HepG2 (cell line): ENCODE results near the gene SLC2A6. TPM values are rescaled to one million over a fixed set of nuclear protein-coding genes. Genes with fewer than 3 reads are reported as not detected.

Source experiments
- ATAC-seq: fragments of 200-7000 bp; cut with Tn5 transposase; 3 replicates; pipeline ENCODE4 v1.9.1; 2020; ENCODE audit warnings: mild to moderate bottlenecking, moderate library complexity
- BruUV-seq: library from RNA; stranded (reverse); fragments of 400-500 nt; replicated peaks from 2 replicates; lab custom pipeline; 2021; lab: Mats Ljungman, UMichigan
- CTCF ChIA-PET: fragments of 300-600 bp; formaldehyde crosslinking; extraction: SDS; loops from one replicate; lab custom pipeline; 2021; ENCODE audit warnings: low total read pairs, inconsistent platforms, low intra/inter-chr PET ratio; lab: Yijun Ruan, JAX
- POLR2A ChIA-PET: fragments of 350-600 bp; sonication (Branson Sonifier 250); formaldehyde crosslinking; loops from one replicate; lab custom pipeline; 2020; ENCODE audit warnings: antibody characterized with exemption, inconsistent platforms; lab: Yijun Ruan, JAX
- DNase-seq: peaks from one replicate; pipeline ENCODE4 v3.0.0-alpha.2; 2015; ENCODE audit warnings: low spot score
- FAIRE-seq: peaks from 3 replicates; lab custom pipeline; 2011; peaks lifted over from hg19 to GRCh38; lab: Jason Lieb, UNC
- H2AFZ ChIP-seq: one replicate; pipeline ENCODE4 v1.6.1; 2011; ENCODE audit warnings: low read length, inconsistent platforms
- H3K27ac ChIP-seq: fragments of 300-600 bp; 3 replicates; pipeline ENCODE4 v1.8.0; 2011; ENCODE audit warnings: mixed run types, mild to moderate bottlenecking, mixed read lengths, low read length, inconsistent platforms; ENCODE audit not compliant: insufficient read depth; ENCODE audit errors: extremely low read length
- H3K27me3 ChIP-seq, 2 experiments: fragments of 200-600 bp in 1 of 2; 2 replicates in 1 of 2; 3 replicates in 1 of 2; pipeline versions ENCODE4 v1.6.0 to v1.8.0; 2011; ENCODE audit warnings: low read length in 2 of 2, mild to moderate bottlenecking in 2 of 2, moderate library complexity in 2 of 2, inconsistent platforms in 1 of 2; ENCODE audit not compliant: insufficient read depth in 2 of 2, control insufficient read depth in 1 of 2
- H3K36me3 ChIP-seq, 2 experiments: fragments of 200-600 bp in 1 of 2; replicated peaks in 1 of 2; 2 replicates in 1 of 2; 3 replicates in 1 of 2; pipeline versions ENCODE4 v1.5.1 to v1.8.0; 2011; ENCODE audit warnings: low read length in 2 of 2, inconsistent platforms in 1 of 2; ENCODE audit not compliant: insufficient read depth in 2 of 2, control insufficient read depth in 1 of 2
- H3K4me1 ChIP-seq: 2 replicates; pipeline ENCODE4 v1.5.1; 2012; ENCODE audit warnings: low read length, inconsistent platforms; ENCODE audit not compliant: insufficient read depth
- H3K4me2 ChIP-seq: 2 replicates; pipeline ENCODE4 v1.6.0; 2011; ENCODE audit warnings: low read depth, low read length, inconsistent platforms
- H3K4me3 ChIP-seq, 3 experiments: fragments of 200-600 bp in 1 of 3; sonication (generic), shearing (Covaris generic) in 1 of 3; replicated peaks in 1 of 3; 2 replicates each; pipeline ENCODE4 v1.5.1; 2011 to 2016; ENCODE audit warnings: low read length in 3 of 3, inconsistent platforms in 2 of 3, low read depth in 2 of 3, mild to moderate bottlenecking in 2 of 3, control low read depth in 1 of 3, mixed read lengths in 1 of 3; ENCODE audit not compliant: insufficient read depth in 1 of 3
- H3K79me2 ChIP-seq: one replicate; pipeline ENCODE4 v1.6.1; 2011; ENCODE audit warnings: low read length, inconsistent platforms; ENCODE audit not compliant: insufficient read depth
- H3K9ac ChIP-seq: 2 replicates; pipeline ENCODE4 v1.6.0; 2011; ENCODE audit warnings: mild to moderate bottlenecking, low read depth, low read length, inconsistent platforms; ENCODE audit not compliant: insufficient read depth
- H3K9me3 ChIP-seq: 2 replicates; pipeline ENCODE4 v1.5.1; 2012; ENCODE audit warnings: mild to moderate bottlenecking, low read length
- H4K20me1 ChIP-seq: 2 replicates; pipeline ENCODE4 v1.6.0; 2011; ENCODE audit warnings: inconsistent platforms, mild to moderate bottlenecking, low read length, moderate library complexity; ENCODE audit not compliant: insufficient read depth
- CCAR2 ChIP-seq: fragments of 200-400 bp; formaldehyde crosslinking; optimal IDR thresholded peaks from 2 replicates; pipeline ENCODE3; 2018; ENCODE audit warnings: low read depth, mild to moderate bottlenecking, low read length, moderate library complexity
- IRF2 ChIP-seq: IDR thresholded peaks from 2 replicates; pipeline ENCODE4 v1.6.1; 2018; ENCODE audit warnings: missing genetic modification reagents, missing compliant biosample characterization
- MLX ChIP-seq: IDR thresholded peaks from 2 replicates; pipeline ENCODE4 v1.6.1; 2016
- NONO ChIP-seq, 2 experiments: fragments of 450-650 bp in 1 of 2; sonication (generic) in 1 of 2; formaldehyde crosslinking in 1 of 2; IDR thresholded peaks in 1 of 2; conservative IDR thresholded peaks in 1 of 2; 2 replicates each; pipeline versions ENCODE4 v1.6.1 to v1.8.0; 2017 to 2022; ENCODE audit warnings: mild to moderate bottlenecking in 1 of 2, missing genetic modification reagents in 1 of 2, moderate library complexity in 1 of 2
- SIX1 ChIP-seq: sonication (generic); formaldehyde crosslinking; IDR thresholded peaks from 2 replicates; pipeline ENCODE4 v1.4.0; 2020; ENCODE audit warnings: missing genetic modification reagents, borderline replicate concordance
- SRF ChIP-seq: IDR thresholded peaks from 2 replicates; pipeline ENCODE4 v1.6.1; 2011; ENCODE audit warnings: mild to moderate bottlenecking, low read depth, low read length, moderate library complexity
- ZNF670 ChIP-seq: sonication (generic); formaldehyde crosslinking; IDR thresholded peaks from 2 replicates; pipeline ENCODE4 v1.8.0; 2022; ENCODE audit warnings: mild to moderate bottlenecking, missing genetic modification reagents, borderline replicate concordance
- ZNF780A ChIP-seq: sonication (generic); formaldehyde crosslinking; IDR thresholded peaks from 2 replicates; pipeline ENCODE4 v1.8.0; 2022; ENCODE audit warnings: mild to moderate bottlenecking, missing genetic modification reagents, moderate library complexity
- WGBS: methylation state at CpG from one replicate; pipeline ENCODE4 v1.1.6; 2017; ENCODE audit warnings: low lambda C conversion rate; 5-methylcytosine and 5-hydroxymethylcytosine counted together
- in situ Hi-C: cut with HindIII; loops from 2 replicates; pipeline ENCODE4 v1.10.0; 2017; ENCODE audit warnings: low pct_unique_long_range_greater_than_20kb; ENCODE audit not compliant: extremely low pct_ligation_motif_present
- intact Hi-C: fragments of 100-400 bp; cut with micrococcal nuclease; formaldehyde crosslinking; loops from one replicate; pipeline ENCODE4 v1.10.0; 2022; ENCODE audit not compliant: unreplicated experiment
- polyA plus RNA-seq, 8 experiments: library from polyadenylated mRNA; depleted of rRNA in 3 of 8; stranded (reverse) in 7 of 8; unstranded in 1 of 8; fragments of >200 nt; fragmentation: Illumina TruSeq in 4 of 8; extraction: Trizol in 4 of 8; gene quantifications; 2 replicates each; pipeline versions ENCODE4 v1.2.1 to v1.2.3, GENCODE V29; 2011 to 2016; ENCODE audit warnings: low read depth in 4 of 8, missing spikeins in 1 of 8, mixed read lengths in 1 of 8; ENCODE audit not compliant: insufficient read depth in 1 of 8
- total RNA-seq, 5 experiments: library from RNA; depleted of rRNA; stranded (reverse); fragments of >200 nt; fragmentation: Illumina TruSeq; extraction: Trizol; gene quantifications; 2 replicates each; pipeline ENCODE4 v1.2.3, GENCODE V29; 2016; ENCODE audit warnings: low read depth in 1 of 5
- TF ChIP-seq, protein P1 (sequence below): sonication (generic); formaldehyde crosslinking; IDR thresholded peaks from 2 replicates; pipeline ENCODE4 v1.5.0; 2020; ENCODE audit warnings: mild to moderate bottlenecking, missing genetic modification reagents, moderate library complexity

The SLC2A6 gene
- total and polyA plus RNA-seq, 2 of the 13 experiments (the other 11 are each of a cell fraction or from before 2014, with no cell fraction given) = 4.1 to 15.0 TPM

- TF ChIP-seq SIX1 (CRISPR knock-in tag) (no peak), IRF2 (CRISPR knock-in tag) (no peak), CCAR2 (no peak), ZNF780A (no peak), ZNF670 (CRISPR knock-in tag) (no peak), MLX (CRISPR knock-in tag) (no peak), SRF (no peak)
These were observed 53.8 kb downstream of the SLC2A6 start (continued) for GRCh38 chr9:133425049-133425632.

DNA sequence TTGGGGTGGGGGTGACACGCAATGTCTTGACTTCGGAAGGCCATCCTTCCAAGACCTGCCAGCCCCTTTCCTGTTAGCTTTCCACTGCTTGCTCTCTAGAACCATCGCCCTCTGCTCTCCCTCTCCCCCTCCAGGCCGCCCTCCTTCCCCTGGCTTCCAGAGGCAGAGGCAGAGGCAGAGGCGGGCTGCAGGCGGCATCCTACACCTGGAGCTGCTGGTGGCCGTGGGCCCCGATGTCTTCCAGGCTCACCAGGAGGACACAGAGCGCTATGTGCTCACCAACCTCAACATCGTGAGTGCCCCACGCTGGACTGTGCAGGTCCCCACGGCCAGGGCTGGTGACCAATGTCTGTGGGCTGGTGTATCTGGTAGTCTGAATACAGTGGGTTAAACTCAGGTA is 54.7 kb downstream of the SLC2A6 start:
- DNase-seq = no peak
- BruUV-seq = no TSS peak
- TF ChIP-seq NONO (IDR thresholded peaks at IDR 0.05) (no peak), NONO (CRISPR knock-in tag; conservative IDR thresholded peaks at IDR 0.05) (no peak)
- TF ChIP-seq, protein P1, sequence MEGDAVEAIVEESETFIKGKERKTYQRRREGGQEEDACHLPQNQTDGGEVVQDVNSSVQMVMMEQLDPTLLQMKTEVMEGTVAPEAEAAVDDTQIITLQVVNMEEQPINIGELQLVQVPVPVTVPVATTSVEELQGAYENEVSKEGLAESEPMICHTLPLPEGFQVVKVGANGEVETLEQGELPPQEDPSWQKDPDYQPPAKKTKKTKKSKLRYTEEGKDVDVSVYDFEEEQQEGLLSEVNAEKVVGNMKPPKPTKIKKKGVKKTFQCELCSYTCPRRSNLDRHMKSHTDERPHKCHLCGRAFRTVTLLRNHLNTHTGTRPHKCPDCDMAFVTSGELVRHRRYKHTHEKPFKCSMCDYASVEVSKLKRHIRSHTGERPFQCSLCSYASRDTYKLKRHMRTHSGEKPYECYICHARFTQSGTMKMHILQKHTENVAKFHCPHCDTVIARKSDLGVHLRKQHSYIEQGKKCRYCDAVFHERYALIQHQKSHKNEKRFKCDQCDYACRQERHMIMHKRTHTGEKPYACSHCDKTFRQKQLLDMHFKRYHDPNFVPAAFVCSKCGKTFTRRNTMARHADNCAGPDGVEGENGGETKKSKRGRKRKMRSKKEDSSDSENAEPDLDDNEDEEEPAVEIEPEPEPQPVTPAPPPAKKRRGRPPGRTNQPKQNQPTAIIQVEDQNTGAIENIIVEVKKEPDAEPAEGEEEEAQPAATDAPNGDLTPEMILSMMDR (CRISPR knock-in tag) = 0 out of 2 replicates have a peak, but pooled peaks have one; percentile 8
- TF ChIP-seq, all 625 proteins: peak for 1
- Histone ChIP-seq H3K4me1 (peaks cover 75% of the 10 kb centered on the region), H3K9me3 (no peaks in the 10 kb centered on the region), H4K20me1 (no peaks in the 10 kb centered on the region), H3K27me3 (no peaks in the 10 kb centered on the region; a peak in 1 of 5 replicates), H3K27ac (no peak overlapping the region), H3K4me2 (no peak overlapping the region; the same call in 1 of the 2 replicates), H3K4me3 (no peak overlapping the region), H3K79me2 (no peaks in the 10 kb centered on the region), H3K9ac (no peak overlapping the region), H3K36me3 (no peaks in the 10 kb centered on the region), H2AFZ (no peak overlapping the region)
- ATAC-seq (no peak), FAIRE-seq (no peak)
- 53% methylated on average over 11 of the region's 12 CpGs for WGBS
- intact Hi-C loops = loop anchor here (2.0 kb wide), 1 partner anchor 17 kb away; no protein-coding TSS in a partner anchor
- in situ Hi-C loops = no loop called here
- CTCF ChIA-PET = no interaction called here
- POLR2A ChIA-PET = no interaction called here
